GM23338 (cell line): ENCODE data around the gene GPR78.

ENCODE experiments used
- CTCF ChIP-seq, 2 experiments: fragments of 200-600 bp in 1 of 2; sonication (generic) in 1 of 2; conservative IDR thresholded peaks; 2 replicates each; pipeline versions ENCODE4 v1.5.1 to v1.6.1; 2016 to 2017; ENCODE audit warnings: antibody characterized with exemption in 2 of 2, low read depth in 2 of 2, mild to moderate bottlenecking in 2 of 2, moderate library complexity in 1 of 2
- EZH2 ChIP-seq: fragments of 200-600 bp; sonication (generic); IDR thresholded peaks from one replicate; pipeline ENCODE4 v1.8.0; 2017; ENCODE audit warnings: antibody characterized with exemption, mild to moderate bottlenecking, low read depth; ENCODE audit not compliant: unreplicated experiment
- EZH2phosphoT487 ChIP-seq: fragments of 200-600 bp; sonication (generic); IDR thresholded peaks from one replicate; pipeline ENCODE4 v1.8.1; 2018; ENCODE audit warnings: antibody characterized with exemption; ENCODE audit not compliant: unreplicated experiment
- POLR2AphosphoS5 ChIP-seq: IDR thresholded peaks from 2 replicates; pipeline ENCODE4 v1.6.1; 2016; ENCODE audit warnings: antibody characterized with exemption, low read depth
- STAT1 ChIP-seq: IDR thresholded peaks from one replicate; pipeline ENCODE4 v1.6.1; 2016; ENCODE audit warnings: antibody characterized with exemption; ENCODE audit not compliant: unreplicated experiment
- TF ChIP-seq, protein P1 (sequence below): IDR thresholded peaks from one replicate; pipeline ENCODE4 v1.6.1; 2018; ENCODE audit warnings: antibody characterized with exemption; ENCODE audit not compliant: unreplicated experiment

DNA sequence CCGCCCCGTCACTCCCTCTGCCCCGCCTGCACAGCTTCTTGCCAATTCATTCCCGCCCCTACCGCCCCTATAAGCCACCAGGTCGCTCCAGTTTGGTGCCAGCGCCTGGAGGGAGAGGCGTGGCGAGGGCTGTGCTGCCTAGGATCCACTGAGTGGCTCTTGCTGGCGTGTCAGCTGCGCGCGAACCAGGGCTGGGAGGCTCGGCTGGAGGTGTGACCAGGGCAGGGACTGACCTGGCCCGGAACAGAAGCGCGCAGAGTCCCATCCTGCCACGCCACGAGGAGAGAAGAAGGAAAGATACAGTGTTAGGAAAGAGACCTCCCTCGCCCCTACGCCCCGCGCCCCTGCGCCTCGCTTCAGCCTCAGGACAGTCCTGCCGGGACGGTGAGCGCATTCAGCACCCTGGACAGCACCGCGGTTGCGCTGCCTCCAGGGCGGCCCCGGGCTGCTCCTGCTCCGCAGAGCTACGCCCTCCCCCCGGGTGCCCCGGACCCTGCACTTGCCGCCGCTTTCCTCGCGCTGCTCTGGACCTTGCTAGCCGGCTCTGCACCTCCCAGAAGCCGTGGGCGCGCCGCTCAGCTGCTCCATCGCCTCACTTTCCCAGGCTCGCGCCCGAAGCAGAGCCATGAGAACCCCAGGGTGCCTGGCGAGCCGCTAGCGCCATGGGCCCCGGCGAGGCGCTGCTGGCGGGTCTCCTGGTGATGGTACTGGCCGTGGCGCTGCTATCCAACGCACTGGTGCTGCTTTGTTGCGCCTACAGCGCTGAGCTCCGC, at the start of gene GPR78:
- TF ChIP-seq POLR2AphosphoS5: no peak
- no peak; a peak in 1 of 4 replicates for TF ChIP-seq CTCF (conservative IDR thresholded peaks at IDR 0.05; ENCODE audit: low read depth in 2 of 2)
- TF ChIP-seq, protein P1, sequence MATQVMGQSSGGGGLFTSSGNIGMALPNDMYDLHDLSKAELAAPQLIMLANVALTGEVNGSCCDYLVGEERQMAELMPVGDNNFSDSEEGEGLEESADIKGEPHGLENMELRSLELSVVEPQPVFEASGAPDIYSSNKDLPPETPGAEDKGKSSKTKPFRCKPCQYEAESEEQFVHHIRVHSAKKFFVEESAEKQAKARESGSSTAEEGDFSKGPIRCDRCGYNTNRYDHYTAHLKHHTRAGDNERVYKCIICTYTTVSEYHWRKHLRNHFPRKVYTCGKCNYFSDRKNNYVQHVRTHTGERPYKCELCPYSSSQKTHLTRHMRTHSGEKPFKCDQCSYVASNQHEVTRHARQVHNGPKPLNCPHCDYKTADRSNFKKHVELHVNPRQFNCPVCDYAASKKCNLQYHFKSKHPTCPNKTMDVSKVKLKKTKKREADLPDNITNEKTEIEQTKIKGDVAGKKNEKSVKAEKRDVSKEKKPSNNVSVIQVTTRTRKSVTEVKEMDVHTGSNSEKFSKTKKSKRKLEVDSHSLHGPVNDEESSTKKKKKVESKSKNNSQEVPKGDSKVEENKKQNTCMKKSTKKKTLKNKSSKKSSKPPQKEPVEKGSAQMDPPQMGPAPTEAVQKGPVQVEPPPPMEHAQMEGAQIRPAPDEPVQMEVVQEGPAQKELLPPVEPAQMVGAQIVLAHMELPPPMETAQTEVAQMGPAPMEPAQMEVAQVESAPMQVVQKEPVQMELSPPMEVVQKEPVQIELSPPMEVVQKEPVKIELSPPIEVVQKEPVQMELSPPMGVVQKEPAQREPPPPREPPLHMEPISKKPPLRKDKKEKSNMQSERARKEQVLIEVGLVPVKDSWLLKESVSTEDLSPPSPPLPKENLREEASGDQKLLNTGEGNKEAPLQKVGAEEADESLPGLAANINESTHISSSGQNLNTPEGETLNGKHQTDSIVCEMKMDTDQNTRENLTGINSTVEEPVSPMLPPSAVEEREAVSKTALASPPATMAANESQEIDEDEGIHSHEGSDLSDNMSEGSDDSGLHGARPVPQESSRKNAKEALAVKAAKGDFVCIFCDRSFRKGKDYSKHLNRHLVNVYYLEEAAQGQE: peak; percentile 91
- no peak for TF ChIP-seq EZH2
- no peak for TF ChIP-seq STAT1
- TF ChIP-seq EZH2phosphoT487: no peak
